Stimulated activated CD8-positive, alpha-beta memory T cell treated with anti-CD3 and anti-CD28 coated beads, Interleukin-12 subunit alpha, Interleukin-12 subunit beta, amount 100 ng/mL, for 1 hour (primary cell): ENCODE measurements around the gene SYT9.

Experiments used
- DNase-seq: peaks from one replicate; pipeline ENCODE4 v3.0.0-alpha.2; 2020; ENCODE audit warnings: low read depth

SYT9 gene

GRCh38 chr11:7427733-7428132 is 176.0 kb downstream of the SYT9 start:
- DNase-seq = no peak

- DNase-seq = no peak
Observed at GRCh38 chr11:7428196-7428595, 176.5 kb downstream of the SYT9 start.

DNA sequence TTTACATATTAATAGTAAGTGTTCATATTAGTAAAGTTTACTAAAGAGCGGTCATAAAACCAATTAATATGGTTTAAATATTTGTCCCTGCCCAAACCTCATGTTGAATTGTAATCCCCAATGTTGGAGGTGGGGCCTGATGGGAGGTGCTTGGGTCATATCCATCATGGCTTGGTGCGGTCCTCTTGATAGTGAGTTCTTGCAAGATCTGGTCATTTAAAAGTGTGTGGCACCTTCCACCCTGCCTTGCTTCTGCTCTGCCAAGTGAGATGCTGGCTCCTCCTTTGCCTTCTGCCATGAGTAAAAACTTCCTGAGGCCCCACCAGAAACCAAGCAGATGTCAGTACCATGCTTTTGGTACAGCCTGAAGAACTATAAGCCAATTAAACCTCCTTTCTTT is 178.8 kb downstream of the SYT9 start:
- DNase-seq = no peak

DNA sequence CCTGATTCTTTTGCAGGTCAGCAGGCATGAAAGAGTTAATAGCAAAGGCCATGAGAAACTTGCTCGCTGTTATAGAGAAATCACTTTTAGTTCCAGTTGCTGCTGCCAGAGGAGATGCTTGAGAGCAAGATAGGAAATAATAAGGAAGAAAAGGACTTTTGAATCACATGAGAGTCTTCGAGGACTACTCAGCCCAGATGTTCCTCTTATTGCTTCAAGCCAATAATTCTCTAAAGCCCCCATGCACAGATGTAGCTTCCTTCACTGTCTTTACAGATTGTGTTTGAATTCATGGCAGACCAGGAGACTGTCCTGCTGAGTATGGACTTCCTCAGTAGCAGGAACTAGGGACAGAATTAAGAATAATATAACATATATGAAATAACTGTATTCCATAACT is 183.5 kb downstream of the SYT9 start:
- DNase-seq = no peak

DNA sequence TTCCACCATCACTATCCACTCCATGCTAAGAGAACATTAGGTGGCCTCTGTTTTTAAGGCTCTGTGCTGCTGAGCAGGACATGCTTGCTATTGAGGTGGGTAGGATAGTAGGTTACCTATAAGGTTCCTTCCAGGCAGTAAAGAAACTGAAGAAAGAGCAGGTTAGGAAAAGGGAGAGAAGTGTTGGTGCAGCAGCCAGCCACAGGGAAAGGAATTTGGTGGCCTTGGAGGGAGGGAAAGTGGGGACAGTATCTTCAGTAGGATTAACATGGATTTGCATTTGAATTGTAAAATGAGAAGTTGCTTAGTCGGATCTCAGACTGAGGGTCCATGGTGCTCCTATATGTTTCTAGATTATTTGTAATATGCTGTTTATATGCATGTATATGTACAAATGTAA is 184.4 kb downstream of the SYT9 start:
- DNase-seq = no peak

DNA sequence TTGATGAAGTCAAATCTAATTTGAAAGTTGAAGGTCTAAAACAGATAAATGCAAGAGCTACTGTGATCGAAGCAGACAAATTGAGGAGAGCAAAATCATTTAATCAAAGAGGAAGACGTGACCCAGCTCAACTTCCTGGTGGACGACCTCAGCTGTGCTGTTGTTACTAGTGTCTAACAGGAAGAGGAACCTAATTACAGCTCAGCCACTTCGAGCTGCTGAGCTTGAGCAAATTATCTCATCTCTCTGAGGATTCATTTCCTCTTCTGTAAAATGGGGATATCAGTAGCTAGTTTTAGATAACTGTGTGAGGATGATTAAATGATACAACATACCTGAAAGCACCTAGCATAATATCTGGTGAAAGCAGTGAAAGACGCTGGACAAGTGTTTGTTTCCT is 185.0 kb downstream of the SYT9 start:
- no peak for DNase-seq

- DNase-seq = no peak
Observed at GRCh38 chr11:7437696-7438095, 186.0 kb downstream of the SYT9 start.

DNA sequence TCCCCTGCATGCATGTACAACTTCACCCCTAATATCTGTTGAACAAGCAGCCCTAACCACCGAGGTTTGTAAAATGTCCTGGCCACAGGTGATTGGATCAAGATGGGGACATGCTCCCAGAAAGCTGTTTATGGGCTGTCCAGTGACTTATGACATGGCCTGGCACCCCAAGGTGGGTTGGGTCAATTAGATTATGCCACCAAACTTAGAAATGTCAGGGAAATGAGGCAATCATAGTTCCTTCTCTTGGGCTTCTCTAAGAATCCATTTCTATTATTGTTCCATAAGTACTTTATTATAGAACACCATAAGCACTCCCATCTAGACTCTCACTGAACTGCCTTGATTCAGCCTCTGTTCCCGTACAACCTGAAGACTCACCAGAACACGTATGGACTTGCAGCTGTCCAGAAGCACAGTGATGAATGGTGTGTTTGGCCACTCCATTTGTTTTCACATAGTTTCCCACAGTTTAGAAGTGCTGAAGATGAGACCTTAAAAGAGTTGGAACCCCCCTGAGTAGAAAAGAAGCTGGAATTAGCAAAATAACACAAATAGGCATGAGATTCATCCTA is 188.1 kb downstream of the SYT9 start:
- DNase-seq = no peak

- DNase-seq = peak; percentile 58
Observed at GRCh38 chr11:7442588-7443215, 191.0 kb downstream of the SYT9 start.

DNA sequence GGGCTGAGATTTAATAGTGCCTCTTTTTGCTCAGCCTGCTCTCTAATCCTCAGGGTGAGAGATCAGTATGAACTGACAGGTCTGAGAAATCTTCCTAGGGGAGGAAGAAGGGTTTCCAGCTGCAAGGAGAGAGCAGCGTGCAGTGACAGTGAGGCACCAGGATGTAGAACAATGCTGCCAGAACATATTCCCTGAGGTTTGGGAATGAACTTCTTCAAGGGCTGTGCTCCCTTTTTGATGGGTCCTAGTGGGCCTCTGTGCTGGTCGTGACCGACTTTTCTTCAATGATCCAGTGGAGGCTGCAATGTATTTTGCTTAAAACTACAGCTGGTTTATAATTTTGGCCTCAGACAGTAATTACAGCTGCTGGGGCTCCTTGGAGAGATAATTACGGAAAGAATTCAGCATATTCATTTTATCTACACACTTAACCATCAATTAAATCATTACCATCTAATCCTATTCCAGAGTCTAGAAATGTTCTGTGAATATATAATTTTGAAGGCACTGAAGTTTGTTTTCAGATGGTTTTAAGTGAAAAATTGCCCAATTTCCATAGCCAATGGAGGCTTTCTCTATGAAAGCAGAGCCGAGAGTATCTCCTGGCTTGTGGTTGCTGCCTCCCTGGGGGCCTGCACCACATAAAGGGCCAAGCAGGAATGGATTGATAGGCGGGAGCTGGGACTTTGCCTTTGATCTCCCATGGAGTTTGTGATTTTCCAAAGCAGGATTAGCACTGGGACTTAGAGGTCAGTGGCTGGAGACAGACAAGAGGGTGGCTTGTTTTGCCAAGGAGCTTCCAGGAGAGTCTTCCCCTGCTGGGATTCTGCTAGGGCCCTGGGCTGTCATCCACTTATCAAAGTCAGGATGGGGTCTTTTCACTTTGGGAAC is 192.6 kb downstream of the SYT9 start:
- DNase-seq = no peak

DNA sequence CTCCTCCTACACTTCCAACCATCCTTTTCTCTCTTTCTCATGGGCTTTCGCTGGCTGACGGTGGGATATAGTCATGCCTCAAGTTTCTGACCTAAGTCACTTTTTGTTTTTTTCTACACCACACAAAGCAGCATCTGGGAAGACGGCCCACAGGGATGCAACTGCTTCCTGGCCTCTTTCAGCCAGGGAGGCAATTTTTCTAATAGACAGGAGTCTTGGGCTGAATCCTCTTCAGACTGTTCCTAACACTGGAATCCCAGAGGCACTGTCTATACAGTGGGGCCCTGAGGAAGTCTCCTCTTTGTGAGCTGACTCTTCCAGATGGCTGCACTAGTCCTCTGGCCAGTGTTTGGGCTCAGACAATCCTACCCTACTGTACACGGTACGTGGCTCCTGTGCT is 193.9 kb downstream of the SYT9 start:
- DNase-seq = no peak

DNA sequence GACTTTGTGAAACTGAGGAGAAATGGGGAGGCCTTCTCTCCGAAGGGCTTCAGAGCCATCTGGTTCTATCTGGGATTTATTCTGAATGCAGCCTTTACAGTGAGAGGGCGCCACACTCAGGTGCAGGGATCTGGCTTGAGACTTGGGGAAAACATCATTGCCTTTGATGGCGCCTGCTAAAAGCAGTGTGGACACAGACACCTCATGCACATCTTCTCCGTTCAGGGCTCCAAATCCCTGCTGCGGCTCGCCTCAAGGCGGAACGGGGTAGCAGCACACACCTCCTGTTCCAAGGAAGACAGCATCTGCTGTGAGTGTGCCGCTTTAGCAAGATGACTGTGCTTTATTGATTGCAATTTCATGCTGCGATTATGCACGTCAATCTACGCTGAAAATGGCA is 196.5 kb downstream of the SYT9 start:
- no peak for DNase-seq

GRCh38 chr11:7449211-7449840 is 197.6 kb downstream of the SYT9 start:
- DNase-seq = no peak

- no peak for DNase-seq
Observed at GRCh38 chr11:7449841-7450214, 198.1 kb downstream of the SYT9 start.

- DNase-seq = no peak
Observed at GRCh38 chr11:7450836-7451235, 199.1 kb downstream of the SYT9 start.

DNA sequence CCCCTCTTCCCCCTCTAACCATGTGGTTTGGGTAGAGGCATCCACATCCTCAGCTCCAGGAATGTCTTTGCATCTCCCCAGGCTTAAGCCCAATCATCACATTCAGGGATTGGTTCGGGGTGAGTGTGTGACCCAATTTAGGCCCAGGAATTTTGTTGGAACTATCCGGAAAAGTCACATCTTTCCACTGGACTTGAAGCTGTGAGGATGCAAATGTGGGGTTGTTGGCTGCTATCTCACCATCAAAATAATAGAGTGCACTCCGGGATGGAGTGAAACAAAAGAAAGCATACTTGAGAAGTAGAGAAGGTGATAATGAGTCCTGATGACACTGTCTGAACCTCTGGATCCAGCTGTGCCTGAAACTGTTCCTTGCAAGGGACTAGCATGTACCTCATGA is 199.8 kb downstream of the SYT9 start:
- DNase-seq = no peak

GRCh38 chr11:7451952-7452494 is 200.3 kb downstream of the SYT9 start:
- no peak for DNase-seq

DNA sequence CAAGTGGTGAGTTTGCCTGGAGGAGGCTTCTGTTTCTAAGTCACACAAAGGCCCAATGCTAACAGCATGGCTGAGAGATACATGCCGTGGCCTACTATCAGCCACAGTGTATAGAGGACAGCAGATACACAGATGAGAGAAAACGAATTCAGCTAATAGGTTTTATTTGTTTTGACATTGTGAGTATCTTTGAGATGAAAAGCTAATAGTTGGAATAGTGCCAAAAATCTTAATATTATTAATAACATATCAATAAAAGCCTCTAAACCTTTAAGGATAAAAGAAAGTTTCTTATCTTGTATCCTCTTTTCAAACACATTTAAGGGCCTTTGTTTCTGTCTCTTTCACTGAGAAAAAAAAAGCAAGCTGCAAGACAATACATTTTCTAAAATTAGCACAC is 203.2 kb downstream of the SYT9 start:
- no peak for DNase-seq

GRCh38 chr11:7457211-7457610 is 205.5 kb downstream of the SYT9 start:
- DNase-seq = no peak

DNA sequence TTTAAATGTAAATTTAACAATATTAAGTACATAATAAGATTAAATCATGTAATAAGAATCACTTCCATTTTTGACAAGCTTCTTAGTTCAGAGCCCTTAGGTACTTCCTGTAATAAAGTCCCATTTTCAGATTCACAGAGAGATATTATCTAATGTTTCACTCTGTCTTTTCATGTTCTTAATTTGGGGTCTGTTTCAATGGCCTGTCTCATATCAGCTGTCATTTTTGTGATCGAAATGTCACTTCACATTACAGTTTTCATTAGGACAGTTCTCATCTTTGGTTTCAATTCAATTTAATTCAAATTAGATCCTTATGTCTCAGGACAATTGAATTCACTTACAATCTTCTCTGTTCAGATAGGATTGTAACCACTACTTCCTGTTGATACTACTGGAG is 211.0 kb downstream of the SYT9 start:
- DNase-seq = no peak

DNA sequence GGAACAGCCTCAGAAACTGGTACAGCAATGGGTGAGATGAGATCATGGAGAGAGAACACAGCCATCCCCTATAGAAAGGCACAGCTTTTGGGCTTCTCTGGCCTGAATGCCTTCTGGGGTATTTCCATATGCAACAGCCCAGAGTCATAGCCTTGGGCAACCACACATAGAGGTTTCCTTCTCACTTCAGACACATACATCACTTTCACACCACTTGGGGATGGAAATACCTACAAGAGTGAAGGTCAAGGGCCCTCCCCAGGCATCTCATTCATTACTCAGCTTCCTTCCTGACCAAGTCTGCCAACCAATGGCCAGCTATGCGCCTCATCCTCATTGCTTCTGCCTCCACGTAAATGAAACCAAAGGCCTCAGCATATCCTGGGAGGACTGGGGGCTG is 215.9 kb downstream of the SYT9 start:
- no peak for DNase-seq

DNA sequence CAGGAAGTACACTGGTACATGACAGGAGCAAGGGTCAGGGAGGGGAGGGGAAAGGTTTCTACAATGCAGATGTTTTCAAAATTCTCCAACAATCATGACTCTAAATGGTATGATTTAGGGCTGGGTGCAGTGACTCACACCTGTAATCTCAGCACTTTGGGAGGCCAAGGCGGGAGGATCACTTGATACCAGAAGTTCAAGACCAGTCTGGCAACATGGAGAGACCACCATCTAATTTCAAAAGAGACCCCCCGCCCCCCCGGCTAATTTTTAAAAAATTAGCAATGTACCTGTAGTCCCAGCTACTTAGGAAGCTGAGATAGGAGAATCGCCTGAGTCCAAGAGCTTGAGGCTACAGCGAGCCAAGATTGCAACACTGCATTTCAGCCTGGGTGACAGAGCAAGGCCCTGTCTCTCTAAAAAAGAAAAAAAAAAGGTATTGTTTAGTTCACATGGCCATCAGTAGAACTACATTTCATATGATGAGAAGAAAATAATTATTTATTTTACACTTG is 217.7 kb downstream of the SYT9 start:
- no peak for DNase-seq
